ENCODE results near the gene TMEM43. TPM values are rescaled to one million over a fixed set of nuclear protein-coding genes. Genes with fewer than 3 reads are reported as not detected.

TMEM43 gene
- total and polyA plus RNA-seq, 2 of the 8 experiments (the other 6 are each of a cell fraction or from before 2014, with no cell fraction given): 27.0 to 33.7 TPM

DNA sequence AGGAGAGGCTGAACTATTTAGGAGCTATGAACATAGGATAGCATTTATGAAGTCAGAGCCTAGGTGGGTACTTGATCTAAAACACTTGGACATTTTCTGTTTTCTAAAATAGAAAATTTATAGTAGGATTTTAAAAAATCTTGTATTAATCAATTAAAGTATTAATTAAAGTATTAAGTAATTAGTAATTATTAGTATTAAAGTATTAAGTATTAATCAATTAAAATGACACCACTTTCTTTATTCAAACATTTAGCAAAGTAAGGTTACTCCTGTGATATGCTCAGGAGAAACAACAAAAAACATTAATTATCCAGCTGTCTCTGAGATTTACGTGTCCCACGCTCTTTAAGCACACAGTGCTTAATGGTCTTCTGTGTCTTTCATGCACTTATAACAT lies 32.4 kb upstream of the TMEM43 start (continued):
- TF ChIP-seq, protein P1, sequence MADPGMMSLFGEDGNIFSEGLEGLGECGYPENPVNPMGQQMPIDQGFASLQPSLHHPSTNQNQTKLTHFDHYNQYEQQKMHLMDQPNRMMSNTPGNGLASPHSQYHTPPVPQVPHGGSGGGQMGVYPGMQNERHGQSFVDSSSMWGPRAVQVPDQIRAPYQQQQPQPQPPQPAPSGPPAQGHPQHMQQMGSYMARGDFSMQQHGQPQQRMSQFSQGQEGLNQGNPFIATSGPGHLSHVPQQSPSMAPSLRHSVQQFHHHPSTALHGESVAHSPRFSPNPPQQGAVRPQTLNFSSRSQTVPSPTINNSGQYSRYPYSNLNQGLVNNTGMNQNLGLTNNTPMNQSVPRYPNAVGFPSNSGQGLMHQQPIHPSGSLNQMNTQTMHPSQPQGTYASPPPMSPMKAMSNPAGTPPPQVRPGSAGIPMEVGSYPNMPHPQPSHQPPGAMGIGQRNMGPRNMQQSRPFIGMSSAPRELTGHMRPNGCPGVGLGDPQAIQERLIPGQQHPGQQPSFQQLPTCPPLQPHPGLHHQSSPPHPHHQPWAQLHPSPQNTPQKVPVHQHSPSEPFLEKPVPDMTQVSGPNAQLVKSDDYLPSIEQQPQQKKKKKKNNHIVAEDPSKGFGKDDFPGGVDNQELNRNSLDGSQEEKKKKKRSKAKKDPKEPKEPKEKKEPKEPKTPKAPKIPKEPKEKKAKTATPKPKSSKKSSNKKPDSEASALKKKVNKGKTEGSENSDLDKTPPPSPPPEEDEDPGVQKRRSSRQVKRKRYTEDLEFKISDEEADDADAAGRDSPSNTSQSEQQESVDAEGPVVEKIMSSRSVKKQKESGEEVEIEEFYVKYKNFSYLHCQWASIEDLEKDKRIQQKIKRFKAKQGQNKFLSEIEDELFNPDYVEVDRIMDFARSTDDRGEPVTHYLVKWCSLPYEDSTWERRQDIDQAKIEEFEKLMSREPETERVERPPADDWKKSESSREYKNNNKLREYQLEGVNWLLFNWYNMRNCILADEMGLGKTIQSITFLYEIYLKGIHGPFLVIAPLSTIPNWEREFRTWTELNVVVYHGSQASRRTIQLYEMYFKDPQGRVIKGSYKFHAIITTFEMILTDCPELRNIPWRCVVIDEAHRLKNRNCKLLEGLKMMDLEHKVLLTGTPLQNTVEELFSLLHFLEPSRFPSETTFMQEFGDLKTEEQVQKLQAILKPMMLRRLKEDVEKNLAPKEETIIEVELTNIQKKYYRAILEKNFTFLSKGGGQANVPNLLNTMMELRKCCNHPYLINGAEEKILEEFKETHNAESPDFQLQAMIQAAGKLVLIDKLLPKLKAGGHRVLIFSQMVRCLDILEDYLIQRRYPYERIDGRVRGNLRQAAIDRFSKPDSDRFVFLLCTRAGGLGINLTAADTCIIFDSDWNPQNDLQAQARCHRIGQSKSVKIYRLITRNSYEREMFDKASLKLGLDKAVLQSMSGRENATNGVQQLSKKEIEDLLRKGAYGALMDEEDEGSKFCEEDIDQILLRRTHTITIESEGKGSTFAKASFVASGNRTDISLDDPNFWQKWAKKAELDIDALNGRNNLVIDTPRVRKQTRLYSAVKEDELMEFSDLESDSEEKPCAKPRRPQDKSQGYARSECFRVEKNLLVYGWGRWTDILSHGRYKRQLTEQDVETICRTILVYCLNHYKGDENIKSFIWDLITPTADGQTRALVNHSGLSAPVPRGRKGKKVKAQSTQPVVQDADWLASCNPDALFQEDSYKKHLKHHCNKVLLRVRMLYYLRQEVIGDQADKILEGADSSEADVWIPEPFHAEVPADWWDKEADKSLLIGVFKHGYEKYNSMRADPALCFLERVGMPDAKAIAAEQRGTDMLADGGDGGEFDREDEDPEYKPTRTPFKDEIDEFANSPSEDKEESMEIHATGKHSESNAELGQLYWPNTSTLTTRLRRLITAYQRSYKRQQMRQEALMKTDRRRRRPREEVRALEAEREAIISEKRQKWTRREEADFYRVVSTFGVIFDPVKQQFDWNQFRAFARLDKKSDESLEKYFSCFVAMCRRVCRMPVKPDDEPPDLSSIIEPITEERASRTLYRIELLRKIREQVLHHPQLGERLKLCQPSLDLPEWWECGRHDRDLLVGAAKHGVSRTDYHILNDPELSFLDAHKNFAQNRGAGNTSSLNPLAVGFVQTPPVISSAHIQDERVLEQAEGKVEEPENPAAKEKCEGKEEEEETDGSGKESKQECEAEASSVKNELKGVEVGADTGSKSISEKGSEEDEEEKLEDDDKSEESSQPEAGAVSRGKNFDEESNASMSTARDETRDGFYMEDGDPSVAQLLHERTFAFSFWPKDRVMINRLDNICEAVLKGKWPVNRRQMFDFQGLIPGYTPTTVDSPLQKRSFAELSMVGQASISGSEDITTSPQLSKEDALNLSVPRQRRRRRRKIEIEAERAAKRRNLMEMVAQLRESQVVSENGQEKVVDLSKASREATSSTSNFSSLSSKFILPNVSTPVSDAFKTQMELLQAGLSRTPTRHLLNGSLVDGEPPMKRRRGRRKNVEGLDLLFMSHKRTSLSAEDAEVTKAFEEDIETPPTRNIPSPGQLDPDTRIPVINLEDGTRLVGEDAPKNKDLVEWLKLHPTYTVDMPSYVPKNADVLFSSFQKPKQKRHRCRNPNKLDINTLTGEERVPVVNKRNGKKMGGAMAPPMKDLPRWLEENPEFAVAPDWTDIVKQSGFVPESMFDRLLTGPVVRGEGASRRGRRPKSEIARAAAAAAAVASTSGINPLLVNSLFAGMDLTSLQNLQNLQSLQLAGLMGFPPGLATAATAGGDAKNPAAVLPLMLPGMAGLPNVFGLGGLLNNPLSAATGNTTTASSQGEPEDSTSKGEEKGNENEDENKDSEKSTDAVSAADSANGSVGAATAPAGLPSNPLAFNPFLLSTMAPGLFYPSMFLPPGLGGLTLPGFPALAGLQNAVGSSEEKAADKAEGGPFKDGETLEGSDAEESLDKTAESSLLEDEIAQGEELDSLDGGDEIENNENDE (IDR thresholded peaks at IDR 0.05; ENCODE audit: insufficient replicate concordance, low read length): no peak
- no peak for TF ChIP-seq EP300 (IDR thresholded peaks at IDR 0.05; ENCODE audit: borderline replicate concordance in 1 of 2, low read depth in 2 of 2, low read length in 2 of 2)
- TF ChIP-seq SAP30 (IDR thresholded peaks at IDR 0.05; ENCODE audit: insufficient read depth, insufficient replicate concordance, low read length): no peak
- TF ChIP-seq SUZ12 (IDR thresholded peaks at IDR 0.05; ENCODE audit: low read length): no peak
- no peak for TF ChIP-seq SP2 (IDR thresholded peaks at IDR 0.05; ENCODE audit: low read length)
- TF ChIP-seq, protein P2, sequence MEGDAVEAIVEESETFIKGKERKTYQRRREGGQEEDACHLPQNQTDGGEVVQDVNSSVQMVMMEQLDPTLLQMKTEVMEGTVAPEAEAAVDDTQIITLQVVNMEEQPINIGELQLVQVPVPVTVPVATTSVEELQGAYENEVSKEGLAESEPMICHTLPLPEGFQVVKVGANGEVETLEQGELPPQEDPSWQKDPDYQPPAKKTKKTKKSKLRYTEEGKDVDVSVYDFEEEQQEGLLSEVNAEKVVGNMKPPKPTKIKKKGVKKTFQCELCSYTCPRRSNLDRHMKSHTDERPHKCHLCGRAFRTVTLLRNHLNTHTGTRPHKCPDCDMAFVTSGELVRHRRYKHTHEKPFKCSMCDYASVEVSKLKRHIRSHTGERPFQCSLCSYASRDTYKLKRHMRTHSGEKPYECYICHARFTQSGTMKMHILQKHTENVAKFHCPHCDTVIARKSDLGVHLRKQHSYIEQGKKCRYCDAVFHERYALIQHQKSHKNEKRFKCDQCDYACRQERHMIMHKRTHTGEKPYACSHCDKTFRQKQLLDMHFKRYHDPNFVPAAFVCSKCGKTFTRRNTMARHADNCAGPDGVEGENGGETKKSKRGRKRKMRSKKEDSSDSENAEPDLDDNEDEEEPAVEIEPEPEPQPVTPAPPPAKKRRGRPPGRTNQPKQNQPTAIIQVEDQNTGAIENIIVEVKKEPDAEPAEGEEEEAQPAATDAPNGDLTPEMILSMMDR (IDR thresholded peaks at IDR 0.05; ENCODE audit: control extremely low read depth in 1 of 3, insufficient read depth in 1 of 3, low read depth in 1 of 3, low read length in 3 of 3): no peak
- TF ChIP-seq ZNF274 (IDR thresholded peaks at IDR 0.05; ENCODE audit: borderline replicate concordance, extremely low read depth, low read length): no peak
